ENCODE results near the gene CAMSAP1.
"Not testable (repeated sequence)": the region's sequence is repeated elsewhere in the genome, so short reads cannot be mapped to it uniquely, and the experiment has no call there.

CAMSAP1 gene

DNA sequence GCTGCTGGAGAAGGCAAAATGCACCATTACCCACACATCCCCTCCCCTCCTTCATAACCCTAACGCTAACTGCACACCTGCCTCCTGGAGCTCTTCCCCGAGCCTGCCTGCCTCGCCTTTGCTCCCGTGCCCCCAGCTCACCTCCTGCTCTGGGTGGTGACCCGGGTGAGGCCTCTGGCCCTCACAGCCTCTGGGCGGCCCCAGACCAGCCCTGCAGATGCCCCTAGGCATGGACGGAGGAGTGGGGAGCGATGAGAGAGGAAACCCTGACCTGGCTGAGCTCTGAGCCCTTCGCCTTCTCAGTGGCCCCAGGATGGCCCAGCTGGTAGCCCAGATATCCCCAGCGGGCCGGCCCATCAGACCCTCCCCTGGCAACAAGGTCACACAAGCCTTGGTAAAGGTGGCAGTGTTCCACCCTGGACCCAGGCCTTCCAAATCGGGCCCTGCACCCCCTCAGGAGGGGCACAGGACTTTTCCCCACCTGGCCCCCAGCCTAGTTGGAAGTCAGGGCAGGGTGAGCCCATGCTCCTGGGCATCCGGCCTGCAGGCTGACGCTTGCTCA lies 14.5 kb upstream of the CAMSAP1 start:
- no peak for DNase-seq (ENCODE audit: low spot score)

DNA sequence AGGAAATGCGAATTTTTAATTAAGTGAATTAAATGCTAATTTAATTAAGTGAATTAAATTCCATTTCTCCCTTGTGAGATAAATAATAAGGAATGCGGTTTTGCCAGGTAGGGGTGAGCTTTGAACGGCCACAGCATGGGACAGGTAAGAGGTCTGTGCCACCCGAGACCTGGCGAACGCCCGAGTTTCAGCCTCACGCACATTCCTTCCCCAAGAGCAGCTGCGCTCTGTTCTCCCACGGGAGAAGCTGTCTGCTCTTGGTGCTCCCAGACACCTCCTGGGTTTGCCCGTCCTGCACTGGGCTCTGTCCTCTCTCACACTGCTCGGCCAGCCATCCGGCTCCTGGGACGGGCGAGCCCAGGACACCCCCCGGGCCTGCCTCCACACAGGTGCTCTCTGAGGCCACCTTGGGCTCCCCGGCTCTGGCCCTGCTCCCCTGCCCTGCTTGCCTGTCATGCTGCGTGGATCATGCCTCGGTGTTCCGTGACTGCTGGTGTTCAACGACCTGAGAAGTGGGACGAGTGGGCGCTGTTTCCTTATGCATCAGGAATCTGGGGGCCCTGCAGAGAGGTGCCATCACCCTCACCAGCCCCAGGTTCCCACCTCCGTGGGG lies 13.7 kb upstream of the CAMSAP1 start:
- DNase-seq (ENCODE audit: low spot score): no peak

DNA sequence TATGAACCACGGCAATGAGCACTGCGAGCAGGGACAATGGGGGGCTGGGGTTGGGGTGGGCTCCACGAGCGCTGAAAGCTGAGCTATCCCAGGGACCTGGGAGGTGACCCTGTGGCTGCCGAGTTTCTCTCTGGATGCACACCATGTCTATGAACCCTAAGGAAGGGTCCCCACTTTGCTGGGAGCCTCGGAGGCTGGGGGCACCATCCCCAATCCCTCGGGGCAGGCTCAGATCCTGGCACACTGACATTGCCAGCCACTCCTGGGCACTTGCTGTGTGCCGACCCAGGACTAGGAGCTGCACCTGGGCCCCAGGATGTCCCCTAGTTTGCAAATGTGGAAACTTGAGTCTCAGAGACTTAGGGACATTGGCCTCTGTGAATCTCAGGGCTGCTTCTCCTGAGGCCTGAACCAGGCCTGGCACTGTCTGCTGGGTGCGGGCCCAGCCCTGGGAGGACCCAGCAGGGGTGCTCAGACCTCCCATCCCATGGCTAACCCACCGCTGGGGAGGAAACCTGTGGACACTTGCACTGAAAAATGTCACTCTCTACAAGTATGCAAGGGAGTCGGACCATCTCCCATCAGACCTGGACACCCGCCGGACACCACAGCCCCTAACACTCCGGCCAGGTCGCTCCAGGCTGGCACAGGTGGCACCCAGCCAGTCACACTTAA lies 13.0 kb upstream of the CAMSAP1 start:
- DNase-seq (ENCODE audit: low spot score): no peak

DNA sequence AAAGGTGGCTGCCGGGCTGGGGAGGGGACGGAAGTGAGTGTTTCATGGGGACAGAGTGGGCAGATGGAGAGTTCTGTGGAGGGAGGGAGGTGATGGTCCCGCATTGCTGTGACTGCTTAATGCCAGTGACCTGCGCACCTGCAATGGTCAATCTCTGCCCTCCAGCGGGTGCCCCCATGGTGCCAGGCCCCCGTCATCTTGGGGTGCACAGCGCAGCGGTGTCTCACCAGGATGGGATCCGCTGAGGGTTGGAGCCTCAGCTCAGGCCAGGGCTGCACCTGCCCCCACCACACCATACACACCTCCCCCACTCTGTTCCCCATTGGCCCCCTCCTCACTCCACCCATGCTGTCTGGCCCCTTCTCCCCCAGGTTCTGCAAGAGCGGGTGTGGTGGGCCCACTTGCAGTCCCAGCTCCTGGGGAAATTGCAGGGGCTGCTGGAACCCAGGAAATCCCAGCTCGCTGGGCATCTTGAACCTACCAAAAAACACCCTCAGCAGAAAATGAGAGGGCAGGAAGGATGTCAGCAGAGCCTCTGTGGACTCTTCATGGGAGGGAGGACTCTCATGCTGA lies 12.1 kb upstream of the CAMSAP1 start:
- DNase-seq (ENCODE audit: low spot score): no peak

DNA sequence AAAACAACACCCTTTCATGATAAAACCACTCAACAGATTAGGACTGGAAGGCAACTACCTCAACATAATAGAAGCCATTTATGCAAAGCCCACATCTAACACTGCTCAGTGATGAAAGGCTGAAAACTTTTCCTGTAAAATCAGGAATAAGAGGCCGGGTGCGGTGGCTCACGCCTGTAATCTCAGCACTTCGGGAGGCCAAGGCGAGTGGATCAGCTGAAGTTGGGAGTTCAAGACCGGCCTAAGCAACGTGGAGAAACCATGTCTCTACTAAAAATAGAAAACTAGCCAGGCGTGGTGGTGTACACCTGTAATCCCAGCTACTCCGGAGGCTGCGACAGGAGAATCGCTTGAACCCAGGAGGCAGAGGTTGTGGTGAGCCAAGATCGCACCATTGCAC lies 8.9 kb upstream of the CAMSAP1 start:
- DNase-seq (ENCODE audit: low spot score): not testable (repeated sequence)

DNA sequence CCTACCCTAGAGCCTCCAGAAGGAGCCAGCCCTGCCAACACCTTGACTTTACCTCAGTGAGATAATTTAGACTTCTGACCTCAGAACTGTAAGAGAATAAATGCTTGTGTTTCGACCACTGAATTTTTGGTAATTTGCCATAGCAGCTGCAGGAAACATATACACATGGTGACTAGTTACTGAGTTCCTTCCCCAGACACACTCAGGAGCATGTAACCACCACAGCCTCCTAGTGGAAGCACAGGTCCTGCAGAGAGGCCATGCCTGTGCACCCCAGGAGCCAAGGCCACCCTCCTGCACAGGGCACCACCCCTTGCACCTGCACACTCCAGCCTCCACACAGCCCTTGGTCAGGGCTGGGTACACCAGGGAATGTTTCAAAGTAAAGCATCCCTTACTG lies 7.6 kb upstream of the CAMSAP1 start:
- DNase-seq (ENCODE audit: low spot score): no peak

DNA sequence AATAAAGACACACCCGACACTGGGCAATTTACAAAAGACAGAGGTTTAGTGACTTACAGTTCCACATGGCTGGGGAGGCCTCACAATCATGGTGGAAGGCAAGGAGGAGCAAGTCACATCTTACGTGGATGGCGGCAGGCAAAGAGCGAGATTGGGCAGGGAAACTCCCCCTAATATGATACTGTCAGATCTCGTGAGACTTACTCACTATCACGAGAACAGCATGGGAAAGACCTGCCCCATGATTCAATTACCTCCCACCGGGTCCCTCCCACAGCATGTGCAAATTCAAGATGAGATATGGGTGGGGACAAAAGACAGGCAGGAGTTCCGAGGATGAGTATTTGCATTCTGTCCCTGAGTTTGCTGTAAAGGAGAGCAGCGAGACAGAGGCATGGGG lies 3.9 kb upstream of the CAMSAP1 start:
- not testable (repeated sequence) for DNase-seq (ENCODE audit: low spot score)

DNA sequence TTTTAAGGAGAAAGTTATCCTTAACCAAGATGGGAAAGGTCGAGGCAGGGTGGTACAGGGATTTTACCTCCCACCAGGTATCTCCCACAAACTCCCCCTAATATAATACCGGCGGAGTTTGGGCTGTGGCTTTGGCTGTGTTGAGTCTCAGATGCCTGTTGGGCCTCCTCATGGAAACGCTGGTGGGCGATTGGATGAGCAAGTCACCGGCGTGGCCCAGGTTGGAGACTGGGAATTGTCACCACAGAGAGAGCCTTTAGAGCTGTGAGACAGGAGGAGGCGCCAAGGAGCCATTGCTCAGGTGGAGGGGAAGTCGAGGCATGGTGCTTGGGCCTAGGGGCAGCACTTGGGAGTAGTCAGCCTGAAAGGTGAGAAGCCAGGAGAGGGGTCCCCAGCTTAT lies 3.4 kb upstream of the CAMSAP1 start:
- no peak for DNase-seq (ENCODE audit: low spot score)

DNA sequence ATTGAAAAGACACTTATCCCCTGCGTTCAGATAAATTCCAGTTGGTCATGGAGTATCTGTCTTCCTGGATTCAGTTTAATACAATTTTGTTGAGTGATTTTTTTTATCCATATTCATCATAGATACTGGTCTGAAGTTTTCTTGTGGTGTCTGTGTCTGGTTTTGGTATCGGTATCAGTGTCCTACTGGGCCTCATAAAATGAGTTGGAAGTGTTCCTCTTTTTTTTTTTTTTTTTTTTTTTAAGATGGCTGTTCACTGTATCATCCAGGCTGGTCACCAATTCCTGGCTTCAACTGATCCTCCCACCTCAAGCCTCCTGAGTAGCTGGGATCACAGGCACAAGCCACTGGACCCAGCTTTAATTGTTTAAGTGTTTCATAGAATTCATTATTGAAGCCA lies 2.9 kb upstream of the CAMSAP1 start:
- DNase-seq (ENCODE audit: low spot score): no peak

DNA sequence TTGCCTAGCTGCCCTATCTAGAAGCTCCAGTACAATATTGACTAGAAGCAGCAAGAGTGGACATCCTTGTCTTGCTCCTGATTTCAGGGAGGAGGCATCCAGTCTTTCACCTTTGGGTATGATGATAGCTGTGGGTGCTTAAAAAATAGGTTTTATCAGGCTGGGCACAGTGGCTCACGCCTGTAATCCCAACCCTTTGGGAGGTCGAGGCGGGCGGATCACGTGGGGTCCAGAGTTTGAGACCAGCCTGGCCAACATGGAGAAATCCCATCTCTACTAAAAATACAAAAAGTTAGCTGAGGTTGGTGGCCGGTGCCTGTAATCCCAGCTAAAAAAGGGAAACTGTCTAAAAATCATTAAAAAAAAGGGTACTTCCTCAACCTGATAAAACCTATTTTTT lies 2.0 kb upstream of the CAMSAP1 start:
- no peak for DNase-seq (ENCODE audit: low spot score)

DNA sequence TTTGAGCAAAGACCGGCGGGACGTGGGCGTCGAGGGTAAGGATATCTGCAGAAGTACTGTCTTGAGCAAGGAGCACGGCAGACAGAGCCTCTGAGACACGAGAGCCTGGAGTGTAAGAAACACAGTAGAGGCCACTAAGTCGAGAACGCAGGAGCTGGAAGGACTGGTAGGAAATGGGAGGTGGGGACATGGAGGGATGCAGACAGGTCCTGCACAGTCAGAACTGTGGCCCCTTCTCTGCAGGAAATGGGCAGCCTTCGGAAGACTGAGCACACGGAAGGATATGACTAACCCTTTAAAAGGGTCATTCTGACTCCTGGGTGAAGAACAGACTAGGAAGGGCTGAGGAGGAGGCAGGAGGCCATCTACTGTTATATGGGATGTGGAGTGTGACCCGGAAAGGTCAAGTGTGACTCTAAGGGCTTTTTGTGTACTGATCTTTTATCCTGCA lies 1.4 kb upstream of the CAMSAP1 start:
- DNase-seq (ENCODE audit: low spot score): no peak

DNA sequence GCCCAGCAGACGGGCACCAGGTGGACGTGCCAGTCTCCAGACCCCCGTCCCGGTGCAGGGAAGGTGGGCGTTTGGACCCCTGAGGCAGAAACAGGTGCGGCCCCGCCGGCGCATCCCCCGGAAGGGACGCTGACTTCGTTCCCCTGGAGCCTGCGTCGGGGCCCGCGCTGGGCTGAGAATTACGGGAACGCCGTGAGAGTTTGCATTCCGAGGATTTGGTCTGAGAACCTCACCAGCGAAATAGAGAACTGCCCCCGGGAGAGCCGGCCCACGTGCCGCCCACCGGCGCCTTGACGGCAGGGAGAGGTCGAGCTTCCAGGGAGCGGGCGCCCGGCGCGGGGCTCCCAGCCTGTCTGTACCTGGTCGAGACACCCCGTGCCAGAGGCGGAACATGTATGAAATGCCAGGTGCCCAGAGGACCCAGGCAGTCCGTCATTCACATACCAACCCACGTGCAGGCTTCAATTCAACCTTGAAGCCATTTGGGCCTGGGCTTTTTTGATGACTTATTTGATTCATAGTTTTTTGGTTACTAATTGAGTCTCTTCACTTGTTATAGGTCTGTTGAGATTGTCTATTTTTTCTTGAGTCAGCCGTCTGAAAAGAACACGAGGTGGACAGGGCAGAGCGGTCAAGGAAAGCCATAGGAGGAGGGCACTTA lies 877 bp upstream of the CAMSAP1 start:
- DNase-seq (ENCODE audit: low spot score): no peak

DNA sequence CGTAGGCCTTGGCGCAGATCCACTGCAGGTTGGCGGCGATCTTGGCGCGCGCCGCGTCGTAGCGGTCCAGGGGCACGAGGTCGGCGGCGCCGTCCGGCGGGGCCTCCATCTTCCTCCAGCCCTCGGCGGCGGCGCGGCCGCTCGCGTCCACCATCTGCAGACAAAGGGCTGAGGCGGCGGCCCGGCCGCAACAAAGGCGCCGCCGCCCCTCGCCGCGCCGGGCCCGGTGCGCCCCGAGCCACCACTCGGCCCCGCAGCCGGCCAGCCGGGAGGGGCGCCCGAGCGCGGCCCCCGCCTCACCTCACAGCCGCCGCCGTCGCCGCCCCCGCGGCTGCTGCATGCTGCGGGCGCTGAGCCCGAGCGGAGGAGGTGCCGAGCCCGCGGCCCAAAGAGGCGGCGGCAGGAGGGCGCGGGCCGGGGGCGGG lies 328 bp downstream of the CAMSAP1 start:
- no peak for DNase-seq (ENCODE audit: low spot score)

DNA sequence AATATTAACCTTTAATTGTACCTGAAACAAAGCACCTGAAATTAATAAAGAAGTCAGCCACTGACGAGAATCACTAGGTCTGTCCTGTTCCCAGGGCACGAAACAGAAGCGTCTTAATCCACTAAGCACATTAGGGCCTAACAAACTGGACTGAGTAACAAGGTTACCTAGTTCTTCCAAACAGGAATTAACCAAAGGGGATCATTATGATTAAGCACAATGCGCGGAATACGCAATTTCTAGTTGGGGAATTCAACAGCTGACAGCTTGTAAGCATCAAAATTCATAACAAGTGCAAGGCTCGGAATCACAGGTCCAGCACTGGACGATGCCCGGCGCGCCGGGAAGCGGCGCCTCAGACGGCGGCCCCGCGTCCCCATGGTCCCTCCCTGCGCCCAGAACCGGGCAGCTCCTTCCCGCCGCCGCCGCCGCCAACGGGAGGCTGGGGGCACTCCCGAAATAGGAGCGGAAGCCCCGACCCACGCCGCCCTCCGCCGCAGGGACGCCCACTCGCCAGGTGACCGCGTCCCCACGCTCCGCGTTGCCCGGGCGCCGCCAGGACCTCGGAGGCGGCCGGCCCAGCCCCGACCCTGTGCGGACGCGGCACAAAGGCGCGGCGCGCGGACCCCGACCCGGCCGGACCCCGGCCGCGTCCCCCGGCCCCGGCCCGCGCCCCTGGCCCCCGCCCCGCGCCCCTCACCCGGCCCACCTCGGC lies 898 bp downstream of the CAMSAP1 start:
- no peak for DNase-seq (ENCODE audit: low spot score)

DNA sequence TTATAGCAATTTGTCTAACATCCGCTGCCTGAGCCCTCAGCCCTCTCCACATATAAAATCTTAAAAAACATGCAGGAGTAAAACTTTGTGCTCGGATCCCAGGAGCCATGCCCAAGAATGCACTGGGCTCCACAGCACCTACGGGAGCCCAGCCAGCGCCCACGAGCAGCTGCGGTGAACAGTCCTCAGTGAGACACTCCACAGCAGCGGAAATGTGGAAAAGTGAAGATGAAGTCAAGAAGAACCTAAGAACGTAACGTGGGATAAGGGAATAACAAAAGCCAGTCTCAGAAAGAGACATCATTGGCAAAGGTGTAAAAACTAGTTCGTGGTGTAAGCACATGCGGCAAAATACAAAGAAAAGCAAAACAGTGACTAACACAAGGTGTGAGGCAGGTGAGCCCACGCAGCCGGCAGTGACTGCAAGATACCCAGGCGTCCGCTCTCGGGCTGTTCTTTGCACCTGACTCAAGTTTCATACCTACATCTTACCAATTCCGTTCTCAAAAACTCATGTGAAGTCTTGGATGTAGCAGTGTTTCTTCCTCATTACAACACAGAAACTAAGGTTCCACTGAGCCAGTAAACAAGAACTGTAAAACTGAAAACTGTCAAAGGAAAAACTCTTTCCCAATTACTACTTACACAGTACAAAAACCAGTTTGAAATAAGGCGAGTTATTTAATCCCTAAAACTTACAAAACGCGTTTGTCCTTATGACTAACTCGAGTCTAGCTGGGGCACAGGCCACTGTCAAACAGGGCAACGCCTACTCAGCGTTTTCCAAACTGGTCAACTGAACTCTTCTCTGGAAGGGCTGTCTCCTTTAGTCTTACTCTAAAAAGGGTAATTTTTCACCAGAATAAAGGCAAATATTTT lies 1.7 kb downstream of the CAMSAP1 start:
- no peak for DNase-seq (ENCODE audit: low spot score)

DNA sequence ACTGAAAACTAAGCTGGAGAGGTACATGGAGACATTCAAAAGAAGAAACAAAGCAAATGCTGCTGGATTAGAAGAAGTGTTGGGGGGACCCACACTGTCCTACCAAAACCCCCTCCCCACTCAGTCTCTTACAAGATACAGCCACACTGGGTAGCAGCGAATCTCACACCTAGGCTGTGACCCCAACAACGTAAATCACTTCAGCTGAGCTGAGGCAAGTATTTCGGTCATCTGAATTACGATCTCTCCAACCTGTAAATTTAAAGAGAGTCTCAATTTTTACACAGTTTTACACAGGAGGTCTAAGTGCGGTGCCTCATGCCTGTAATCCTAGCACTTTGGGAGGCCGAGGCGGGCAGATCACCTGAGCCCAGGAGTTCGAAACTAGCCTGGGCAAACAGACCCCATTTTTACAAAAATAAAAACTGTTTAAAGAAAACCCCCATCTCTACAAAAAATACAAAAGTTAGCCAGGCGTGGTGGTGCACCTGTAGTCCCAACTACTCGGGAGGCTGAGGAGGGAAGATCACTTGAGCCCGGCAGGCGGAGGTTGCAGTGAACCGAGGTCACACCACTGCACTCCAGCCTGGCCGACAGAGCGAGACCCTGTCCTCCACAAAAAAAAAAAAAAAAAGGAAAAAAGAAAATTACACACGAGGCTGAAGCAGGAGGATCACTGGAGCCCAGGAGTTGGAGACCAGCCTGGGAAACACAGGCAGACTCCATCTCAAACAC lies 3.4 kb downstream of the CAMSAP1 start:
- no peak for DNase-seq (ENCODE audit: low spot score)

DNA sequence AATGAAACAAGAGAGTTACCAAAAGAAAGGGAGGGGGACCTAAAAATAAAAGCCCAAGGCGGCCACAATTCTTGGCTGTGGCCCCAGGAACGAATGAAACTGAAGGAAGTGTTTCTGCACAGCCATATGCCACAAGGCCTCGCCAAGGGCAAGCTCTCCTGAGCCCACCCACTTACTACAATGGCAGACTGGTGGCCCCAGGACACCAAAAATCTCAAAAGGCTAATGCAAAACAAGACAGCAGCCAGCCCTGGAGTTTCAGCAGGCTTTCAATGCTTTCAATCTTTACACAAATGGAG lies 4.0 kb downstream of the CAMSAP1 start:
- DNase-seq (ENCODE audit: low spot score): no peak

DNA sequence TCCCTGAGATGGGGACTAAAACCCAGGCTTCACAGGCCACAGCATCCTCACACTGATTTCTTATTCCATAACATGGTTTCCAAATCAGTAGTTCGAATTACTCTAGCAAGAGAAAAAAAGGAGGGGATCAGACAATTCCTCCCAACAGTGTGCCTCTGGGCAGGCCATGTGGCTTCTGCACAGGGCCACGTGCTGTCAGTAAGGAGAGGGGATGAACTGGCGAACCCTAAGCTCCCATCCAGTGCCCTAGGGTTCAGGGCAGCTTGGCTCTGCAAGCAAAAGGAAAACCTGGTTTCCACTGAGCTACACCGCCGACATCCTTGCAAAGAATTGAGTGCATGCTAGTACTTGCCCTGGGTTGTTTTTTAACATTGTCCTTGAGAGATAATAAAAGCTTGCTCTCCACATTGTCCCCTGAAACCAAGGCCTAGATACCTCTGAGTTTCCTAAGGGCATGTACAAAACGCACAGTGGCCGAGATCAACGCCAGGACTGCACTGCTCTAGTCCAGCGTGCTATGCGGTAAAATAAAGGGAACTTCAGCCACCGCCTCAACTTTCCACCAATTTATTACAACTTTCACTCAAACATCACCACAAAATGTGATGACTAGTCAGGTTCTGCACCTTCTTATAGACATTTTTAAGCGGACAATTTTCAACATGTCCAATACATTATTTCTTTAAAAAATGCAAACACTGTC lies 4.5 kb downstream of the CAMSAP1 start:
- DNase-seq (ENCODE audit: low spot score): no peak

DNA sequence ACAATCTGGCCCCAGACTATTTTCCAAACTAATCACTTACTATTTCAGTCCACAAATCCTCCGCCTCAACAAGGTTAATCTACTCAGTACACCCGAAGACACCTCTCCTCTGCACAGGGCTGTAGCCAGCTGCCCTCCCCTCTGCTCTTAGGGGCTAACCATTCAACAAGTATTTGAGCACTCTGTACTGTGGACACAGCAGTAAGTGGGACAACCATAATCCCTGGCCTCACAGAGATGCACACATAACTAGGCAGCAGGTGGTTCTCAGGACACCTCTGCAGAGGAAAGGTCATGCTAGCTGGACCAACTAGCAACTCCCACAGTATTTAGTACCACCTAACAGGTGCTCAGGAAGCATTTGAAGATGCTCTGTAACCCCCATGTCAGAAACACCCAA lies 5.5 kb downstream of the CAMSAP1 start:
- no peak for DNase-seq (ENCODE audit: low spot score)

Data from globus pallidus (tissue), 1 donor.